GM23338 (cell line): Measurements from ENCODE around the gene TAS2R42. TPM values are rescaled to one million over a fixed set of nuclear protein-coding genes. Genes with fewer than 3 reads are reported as not detected.

Experiments
- ATAC-seq: fragments of 200-7000 bp; cut with Tn5 transposase; 3 replicates; pipeline ENCODE4 v1.9.1; 2020
- DNase-seq: peaks from one replicate; pipeline ENCODE4 v3.0.0-alpha.2; 2015; ENCODE audit warnings: low spot score
- H2AFZ ChIP-seq: fragments of 200-600 bp; sonication (generic); 2 replicates; pipeline ENCODE4 v1.8.0; 2016; ENCODE audit warnings: antibody characterized with exemption, mild to moderate bottlenecking, moderate library complexity
- H3F3A ChIP-seq: fragments of 200-600 bp; sonication (generic); replicated peaks from 2 replicates; pipeline ENCODE4 v1.8.0; 2017; ENCODE audit warnings: antibody characterized with exemption, mixed run types, low read depth
- H3K27ac ChIP-seq: fragments of 200-600 bp; sonication (generic); 2 replicates; pipeline ENCODE4 v1.6.1; 2016; ENCODE audit warnings: low read depth
- H3K27me3 ChIP-seq: fragments of 200-600 bp; sonication (generic); 2 replicates; pipeline ENCODE4 v1.8.0; 2016; ENCODE audit warnings: mild to moderate bottlenecking, mixed run types, moderate library complexity; ENCODE audit not compliant: insufficient read depth
- H3K36me3 ChIP-seq: fragments of 200-600 bp; sonication (generic); 2 replicates; pipeline ENCODE4 v1.8.0; 2016; ENCODE audit warnings: mild to moderate bottlenecking; ENCODE audit not compliant: insufficient read depth
- H3K4me1 ChIP-seq: fragments of 200-600 bp; sonication (generic); 2 replicates; pipeline ENCODE4 v1.8.0; 2016; ENCODE audit warnings: mild to moderate bottlenecking, moderate library complexity; ENCODE audit not compliant: insufficient read depth
- H3K4me2 ChIP-seq: fragments of 200-600 bp; sonication (generic); 2 replicates; pipeline ENCODE4 v1.7.1; 2017; ENCODE audit warnings: mixed run types
- H3K4me3 ChIP-seq: fragments of 200-600 bp; sonication (generic); 2 replicates; pipeline ENCODE4 v1.6.1; 2016; ENCODE audit warnings: mixed run types
- H3K79me2 ChIP-seq: fragments of 200-600 bp; sonication (generic); replicated peaks from 2 replicates; pipeline ENCODE4 v1.8.0; 2017; ENCODE audit warnings: mild to moderate bottlenecking; ENCODE audit not compliant: insufficient read depth
- H3K9me2 ChIP-seq: fragments of 200-600 bp; sonication (generic); 2 replicates; pipeline ENCODE4 v1.8.0; 2017; ENCODE audit not compliant: insufficient read depth
- H4K20me1 ChIP-seq: fragments of 200-600 bp; sonication (generic); replicated peaks from 2 replicates; pipeline ENCODE4 v1.8.0; 2017; ENCODE audit warnings: mild to moderate bottlenecking; ENCODE audit not compliant: insufficient read depth
- H3K27ac Mint-ChIP-seq: 2 replicates; pipeline ENCODE4 v1.8.0; 2020; ENCODE audit warnings: inconsistent platforms, mild to moderate bottlenecking, moderate library complexity, mixed read lengths
- H3K27me3 Mint-ChIP-seq: 3 replicates; pipeline ENCODE4 v1.8.0; 2022; ENCODE audit warnings: low read depth, mild to moderate bottlenecking, moderate library complexity, mixed read lengths, inconsistent platforms; ENCODE audit not compliant: insufficient read depth, poor library complexity
- H3K36me3 Mint-ChIP-seq: 3 replicates; pipeline ENCODE4 v1.8.0; 2021; ENCODE audit warnings: low read depth, mild to moderate bottlenecking, inconsistent platforms, moderate library complexity, mixed read lengths
- H3K4me1 Mint-ChIP-seq: 3 replicates; pipeline ENCODE4 v1.8.0; 2020; ENCODE audit warnings: mild to moderate bottlenecking, inconsistent platforms, mixed read lengths
- H3K4me3 Mint-ChIP-seq: 3 replicates; pipeline ENCODE4 v1.8.0; 2021; ENCODE audit warnings: moderate library complexity, mild to moderate bottlenecking, inconsistent platforms, mixed read lengths
- H3K9me3 Mint-ChIP-seq: 3 replicates; pipeline ENCODE4 v1.8.0; 2020; ENCODE audit warnings: moderate library complexity, mild to moderate bottlenecking, inconsistent platforms, mixed read lengths
- CREB1 ChIP-seq: fragments of 250-450 bp; sonication (Bioruptor Pico); IDR thresholded peaks from 2 replicates; pipeline ENCODE4 v1.5.0; 2020; ENCODE audit warnings: low read depth, mild to moderate bottlenecking, moderate library complexity
- EZH2phosphoT487 ChIP-seq: fragments of 200-600 bp; sonication (generic); IDR thresholded peaks from one replicate; pipeline ENCODE4 v1.8.1; 2018; ENCODE audit warnings: antibody characterized with exemption; ENCODE audit not compliant: unreplicated experiment
- JUNB ChIP-seq: IDR thresholded peaks from one replicate; pipeline ENCODE4 v1.6.1; 2016; ENCODE audit warnings: antibody characterized with exemption; ENCODE audit not compliant: unreplicated experiment
- NANOG ChIP-seq: IDR thresholded peaks from 2 replicates; pipeline ENCODE4 v1.6.1; 2016; ENCODE audit warnings: antibody characterized with exemption, borderline replicate concordance
- POLR2AphosphoS5 ChIP-seq: IDR thresholded peaks from 2 replicates; pipeline ENCODE4 v1.6.1; 2016; ENCODE audit warnings: antibody characterized with exemption, low read depth
- REST ChIP-seq: IDR thresholded peaks from one replicate; pipeline ENCODE4 v1.6.1; 2018; ENCODE audit warnings: antibody characterized with exemption; ENCODE audit not compliant: unreplicated experiment
- STAT1 ChIP-seq: IDR thresholded peaks from one replicate; pipeline ENCODE4 v1.6.1; 2016; ENCODE audit warnings: antibody characterized with exemption; ENCODE audit not compliant: unreplicated experiment
- ZNF114 ChIP-seq: fragments of 250-450 bp; sonication (Bioruptor Pico); IDR thresholded peaks from 2 replicates; pipeline ENCODE4 v1.5.0; 2020; ENCODE audit warnings: mild to moderate bottlenecking, moderate library complexity
- polyA plus RNA-seq: library from polyadenylated mRNA; unstranded; fragments of >200 nt; fragmentation: Nextera tagmentation; extraction: Ambion mirVana; gene quantifications from 2 replicates; pipeline ENCODE4 v1.2.1, GENCODE V29; 2016
- total RNA-seq: library from RNA; depleted of rRNA; stranded (reverse); fragments of >200 nt; shearing (Covaris generic); gene quantifications from 2 replicates; pipeline ENCODE4 v1.2.3, GENCODE V29; 2014
- TF ChIP-seq, protein P1 (sequence below): IDR thresholded peaks from 2 replicates; pipeline ENCODE4 v1.6.1; 2016; ENCODE audit warnings: antibody characterized with exemption
- TF ChIP-seq, protein P2 (sequence below), 2 experiments: fragments of 200-600 bp in 1 of 2; sonication (generic) in 1 of 2; conservative IDR thresholded peaks; 2 replicates each; pipeline versions ENCODE4 v1.5.1 to v1.6.1; 2016 to 2017; ENCODE audit warnings: antibody characterized with exemption in 2 of 2, low read depth in 2 of 2, mild to moderate bottlenecking in 2 of 2, moderate library complexity in 1 of 2

The TAS2R42 gene
- total and polyA plus RNA-seq, 2 experiments from 2014 or later: 0.38 TPM; not detected in 1

DNA sequence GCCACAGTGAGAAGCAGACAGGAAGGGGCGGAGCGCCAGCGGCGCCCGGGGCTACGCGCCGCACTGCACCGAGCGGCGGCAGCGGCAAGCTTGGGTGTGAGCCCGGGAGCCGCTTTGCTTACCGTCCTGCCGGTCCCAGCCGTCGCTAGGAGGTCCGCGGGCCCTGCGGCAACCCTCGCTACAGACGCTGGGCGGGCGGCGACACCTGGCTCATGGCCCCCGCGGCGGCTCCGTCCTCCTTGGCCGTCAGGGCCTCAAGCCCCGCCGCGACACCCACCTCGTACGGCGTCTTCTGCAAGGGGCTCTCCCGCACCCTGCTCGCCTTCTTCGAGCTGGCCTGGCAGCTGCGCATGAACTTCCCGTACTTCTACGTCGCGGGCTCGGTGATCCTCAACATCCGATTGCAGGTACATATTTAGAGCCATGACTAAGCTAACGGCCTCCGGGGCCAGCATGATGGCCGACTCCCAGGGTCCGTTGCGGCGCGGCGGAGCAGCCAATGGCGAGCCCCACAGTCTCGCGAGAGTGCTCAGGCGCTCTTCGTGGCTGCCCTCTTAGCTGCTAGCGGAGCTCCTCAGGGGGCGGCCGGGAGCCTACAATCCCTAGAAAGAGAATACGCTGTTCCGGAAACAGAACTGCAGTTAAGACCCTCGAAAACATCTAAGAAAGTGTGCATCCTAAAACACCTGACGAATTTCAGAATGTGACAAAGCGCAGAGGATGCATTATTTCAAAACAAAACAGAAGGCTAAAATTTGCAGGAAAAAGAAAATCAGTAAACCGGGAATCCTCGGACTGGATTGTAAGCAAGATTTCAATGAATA lies 15.4 kb downstream of the TAS2R42 start, which contains the start of gene SMIM10L1:
Gene SMIM10L1, plus strand, starts transcription at position 50 of the 824 bp plus-strand sequence. Its CDS starts 163 bp downstream, at position 213.
- Histone ChIP-seq H4K20me1 (peaks cover 12% of the 10 kb centered on the region), H3K4me2 (peak within 1 kb of the TSS; percentile 76), H3K36me3 (0 out of 2 replicates have a peak, but pooled peaks cover 4% of the 10 kb centered on the region), H3K27ac (peak within 1 kb of the TSS; percentile 96), H3K4me1 (peaks cover 14% of the 10 kb centered on the region), H3K79me2 (peaks cover 77% of the 10 kb centered on the region), H3F3A (no peaks in the 10 kb centered on the region), H3K4me3 (peak within 1 kb of the TSS; percentile 61), H3K27me3 (no peaks in the 10 kb centered on the region), H3K9me2 (no peaks in the 10 kb centered on the region), H2AFZ (peak within 1 kb of the TSS; percentile 80; the same call in 1 of the 2 replicates)
- Mint-ChIP-seq H3K36me3 (peaks cover 21% of the 10 kb centered on the region), H3K4me1 (peaks cover 37% of the 10 kb centered on the region), H3K9me3 (no peaks in the 10 kb centered on the region), H3K27ac (peak within 1 kb of the TSS; percentile 100), H3K4me3 (peak within 1 kb of the TSS; percentile 99), H3K27me3 (peaks cover 6% of the 10 kb centered on the region)
- DNase-seq: peak; percentile 98
- TF ChIP-seq POLR2AphosphoS5 (peak; percentile 93), STAT1 (no peak)
- TF ChIP-seq, protein P1, sequence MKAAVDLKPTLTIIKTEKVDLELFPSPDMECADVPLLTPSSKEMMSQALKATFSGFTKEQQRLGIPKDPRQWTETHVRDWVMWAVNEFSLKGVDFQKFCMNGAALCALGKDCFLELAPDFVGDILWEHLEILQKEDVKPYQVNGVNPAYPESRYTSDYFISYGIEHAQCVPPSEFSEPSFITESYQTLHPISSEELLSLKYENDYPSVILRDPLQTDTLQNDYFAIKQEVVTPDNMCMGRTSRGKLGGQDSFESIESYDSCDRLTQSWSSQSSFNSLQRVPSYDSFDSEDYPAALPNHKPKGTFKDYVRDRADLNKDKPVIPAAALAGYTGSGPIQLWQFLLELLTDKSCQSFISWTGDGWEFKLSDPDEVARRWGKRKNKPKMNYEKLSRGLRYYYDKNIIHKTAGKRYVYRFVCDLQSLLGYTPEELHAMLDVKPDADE: peak; percentile 33; the same call in 1 of the 2 replicates
- ATAC-seq: peak; percentile 98

- H3K27me3 ChIP-seq: no peaks in the 10 kb centered on the region
- no peaks in the 10 kb centered on the region for H3K9me3 Mint-ChIP-seq
- H4K20me1 ChIP-seq: peaks cover 12% of the 10 kb centered on the region
- DNase-seq (no peak), ATAC-seq (no peak)
- 0 out of 2 replicates have a peak, but pooled peaks cover 4% of the 10 kb centered on the region for H3K36me3 ChIP-seq
- H3K9me2 ChIP-seq: no peaks in the 10 kb centered on the region
- peaks cover 26% of the 10 kb centered on the region for H3K36me3 Mint-ChIP-seq
- H3K79me2 ChIP-seq: peaks cover 83% of the 10 kb centered on the region
- H3K4me1 ChIP-seq: peaks cover 16% of the 10 kb centered on the region
- peak overlapping the region; percentile 76 for H3K4me2 ChIP-seq
- peaks cover 42% of the 10 kb centered on the region for H3K4me1 Mint-ChIP-seq
- H3K27ac Mint-ChIP-seq: peak overlapping the region; percentile 76
- no peaks in the 10 kb centered on the region for H3F3A ChIP-seq
- peak overlapping the region; percentile 61 for H3K4me3 ChIP-seq
- H3K4me3 Mint-ChIP-seq: peak overlapping the region; percentile 99
- peaks cover 6% of the 10 kb centered on the region for H3K27me3 Mint-ChIP-seq
- peak overlapping the region; percentile 96 for H3K27ac ChIP-seq
- 0 out of 2 replicates have a peak overlapping the region, but pooled peaks have one; percentile 3 for H2AFZ ChIP-seq
- TF ChIP-seq CREB1 (CRISPR knock-in tag) (no peak), JUNB (no peak), ZNF114 (CRISPR knock-in tag) (no peak), STAT1 (no peak), REST (no peak), NANOG (no peak), POLR2AphosphoS5 (no peak), EZH2phosphoT487 (no peak)
- TF ChIP-seq, protein P1: no peak
- TF ChIP-seq, protein P2, sequence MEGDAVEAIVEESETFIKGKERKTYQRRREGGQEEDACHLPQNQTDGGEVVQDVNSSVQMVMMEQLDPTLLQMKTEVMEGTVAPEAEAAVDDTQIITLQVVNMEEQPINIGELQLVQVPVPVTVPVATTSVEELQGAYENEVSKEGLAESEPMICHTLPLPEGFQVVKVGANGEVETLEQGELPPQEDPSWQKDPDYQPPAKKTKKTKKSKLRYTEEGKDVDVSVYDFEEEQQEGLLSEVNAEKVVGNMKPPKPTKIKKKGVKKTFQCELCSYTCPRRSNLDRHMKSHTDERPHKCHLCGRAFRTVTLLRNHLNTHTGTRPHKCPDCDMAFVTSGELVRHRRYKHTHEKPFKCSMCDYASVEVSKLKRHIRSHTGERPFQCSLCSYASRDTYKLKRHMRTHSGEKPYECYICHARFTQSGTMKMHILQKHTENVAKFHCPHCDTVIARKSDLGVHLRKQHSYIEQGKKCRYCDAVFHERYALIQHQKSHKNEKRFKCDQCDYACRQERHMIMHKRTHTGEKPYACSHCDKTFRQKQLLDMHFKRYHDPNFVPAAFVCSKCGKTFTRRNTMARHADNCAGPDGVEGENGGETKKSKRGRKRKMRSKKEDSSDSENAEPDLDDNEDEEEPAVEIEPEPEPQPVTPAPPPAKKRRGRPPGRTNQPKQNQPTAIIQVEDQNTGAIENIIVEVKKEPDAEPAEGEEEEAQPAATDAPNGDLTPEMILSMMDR (conservative IDR thresholded peaks at IDR 0.05; ENCODE audit: low read depth in 2 of 2): no peak
Observed at GRCh38 chr12:11170810-11171144, 16.0 kb downstream of the TAS2R42 start.
